Measurements from ENCODE around the gene ERVK3-1. TPM values are rescaled to one million over a fixed set of nuclear protein-coding genes. Genes with fewer than 3 reads are reported as not detected.

The ERVK3-1 gene
- polyA plus RNA-seq, 1 of the 3 experiments (the other 2 are of a cell fraction): 69.4 TPM

DNA sequence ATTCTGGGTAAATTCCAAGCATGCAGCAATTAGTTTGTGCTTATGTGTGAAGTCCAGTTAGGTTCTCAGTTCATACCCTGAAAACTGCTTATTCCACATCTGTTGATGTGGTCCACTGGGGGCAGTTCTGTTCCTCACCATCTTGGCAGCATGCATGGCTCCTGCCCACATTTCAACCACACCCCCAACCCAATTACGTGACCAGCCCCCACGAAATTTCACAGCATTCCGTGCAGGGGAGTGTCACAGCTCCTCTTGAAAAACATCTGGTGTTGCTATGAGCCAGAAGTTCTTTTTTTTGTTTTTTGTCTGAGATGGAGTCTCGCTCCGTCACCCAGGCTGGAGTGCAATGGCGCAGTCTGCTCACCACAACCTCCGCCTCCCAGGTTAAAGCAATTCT, 9.1 kb upstream of the ERVK3-1 start:
- peaks cover 22% of the 10 kb centered on the region for H3K79me2 ChIP-seq (ENCODE audit: insufficient read depth)
- CTCF ChIA-PET: interaction anchor here (0.6 kb wide), 1 partner anchor 21 kb away, joined by 3 read pairs; no protein-coding TSS in a partner anchor

DNA sequence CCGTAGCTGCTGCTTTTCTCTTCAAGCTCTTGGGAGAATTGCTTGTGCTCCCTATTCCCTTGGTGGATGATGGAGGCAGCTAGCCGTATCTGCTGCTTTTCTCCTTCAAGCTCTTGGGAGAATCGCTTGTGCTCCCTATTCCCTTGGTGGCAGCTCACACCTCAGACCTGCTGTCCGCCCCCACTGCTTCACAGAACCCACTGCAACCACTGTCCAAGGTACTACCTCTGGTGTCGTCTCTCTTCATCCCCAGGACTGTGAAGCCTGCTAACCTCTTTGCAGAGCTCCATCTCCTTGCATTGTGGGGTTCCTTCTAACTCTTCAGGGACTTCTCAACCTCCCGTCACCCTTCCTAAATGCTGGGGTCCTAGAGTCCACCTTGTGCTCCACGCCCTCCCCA, 4.6 kb upstream of the ERVK3-1 start:
- H3K9me2 ChIP-seq: no peaks in the 10 kb centered on the region
- no peak overlapping the region for H3K27ac ChIP-seq (ENCODE audit: low read depth in 2 of 2, low read length in 1 of 2)
- no peak overlapping the region for H3K4me3 ChIP-seq (ENCODE audit: low read depth in 2 of 2, low read length in 1 of 2)
- no peak for DNase-seq
- peaks cover 2% of the 10 kb centered on the region; the same call in 1 of the 2 replicates for H3K9me3 ChIP-seq
- peaks cover 34% of the 10 kb centered on the region for H3K79me2 ChIP-seq (ENCODE audit: insufficient read depth)
- 96% methylated on average over 7 of the region's 7 CpGs for WGBS (ENCODE audit: low lambda C conversion rate)
- POLR2A ChIA-PET: no interaction called here
- CTCF ChIA-PET: no interaction called here
- peaks cover 21% of the 10 kb centered on the region for H3F3A ChIP-seq (replicated peaks; ENCODE audit: insufficient read depth)
- peaks cover 22 to 53% of the 10 kb centered on the region in 2 experiments for H3K36me3 ChIP-seq (replicated peaks in 1 of 2; ENCODE audit: control insufficient read depth in 1 of 2, insufficient read depth in 2 of 2, low read length in 1 of 2)
- no peak overlapping the region for H3K9ac ChIP-seq
- H4K20me1 ChIP-seq (ENCODE audit: insufficient read depth): no peaks in the 10 kb centered on the region
- peaks cover 0 to 3% of the 10 kb centered on the region in 2 experiments; a peak in 2 of 4 replicates for H3K4me1 ChIP-seq (ENCODE audit: control insufficient read depth in 1 of 2, insufficient read depth in 2 of 2, low read depth in 1 of 2, low read length in 1 of 2)
- no peak overlapping the region for H3K4me2 ChIP-seq
- H3K27me3 ChIP-seq (ENCODE audit: insufficient read depth): no peaks in the 10 kb centered on the region
- no peak overlapping the region for H2AFZ ChIP-seq (ENCODE audit: low read depth)
- TF ChIP-seq MEF2A (IDR thresholded peaks at IDR 0.05; ENCODE audit: borderline replicate concordance, low read depth): no peak
- TF ChIP-seq TAF1 (IDR thresholded peaks at IDR 0.05; ENCODE audit: borderline replicate concordance, low read depth, low read length): no peak
- TF ChIP-seq TEAD4 (IDR thresholded peaks at IDR 0.05; ENCODE audit: borderline replicate concordance, insufficient read depth): no peak
- TF ChIP-seq, protein P1, sequence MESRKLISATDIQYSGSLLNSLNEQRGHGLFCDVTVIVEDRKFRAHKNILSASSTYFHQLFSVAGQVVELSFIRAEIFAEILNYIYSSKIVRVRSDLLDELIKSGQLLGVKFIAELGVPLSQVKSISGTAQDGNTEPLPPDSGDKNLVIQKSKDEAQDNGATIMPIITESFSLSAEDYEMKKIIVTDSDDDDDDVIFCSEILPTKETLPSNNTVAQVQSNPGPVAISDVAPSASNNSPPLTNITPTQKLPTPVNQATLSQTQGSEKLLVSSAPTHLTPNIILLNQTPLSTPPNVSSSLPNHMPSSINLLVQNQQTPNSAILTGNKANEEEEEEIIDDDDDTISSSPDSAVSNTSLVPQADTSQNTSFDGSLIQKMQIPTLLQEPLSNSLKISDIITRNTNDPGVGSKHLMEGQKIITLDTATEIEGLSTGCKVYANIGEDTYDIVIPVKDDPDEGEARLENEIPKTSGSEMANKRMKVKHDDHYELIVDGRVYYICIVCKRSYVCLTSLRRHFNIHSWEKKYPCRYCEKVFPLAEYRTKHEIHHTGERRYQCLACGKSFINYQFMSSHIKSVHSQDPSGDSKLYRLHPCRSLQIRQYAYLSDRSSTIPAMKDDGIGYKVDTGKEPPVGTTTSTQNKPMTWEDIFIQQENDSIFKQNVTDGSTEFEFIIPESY (IDR thresholded peaks at IDR 0.05; ENCODE audit: borderline replicate concordance, low read depth): no peak
- peak; percentile 17; the same call in 1 of the 2 replicates for TF ChIP-seq REST (IDR thresholded peaks at IDR 0.05; ENCODE audit: low read depth, low read length)
- TF ChIP-seq IRF3 (IDR thresholded peaks at IDR 0.05; ENCODE audit: low read depth, low read length): no peak

More for the DNA sequence above, 9.1 kb upstream of the ERVK3-1 start:
- Histone ChIP-seq H3K36me3 (replicated peaks in 1 of 2; ENCODE audit: control insufficient read depth in 1 of 2, insufficient read depth in 2 of 2, low read length in 1 of 2) (peaks cover 46 to 82% of the 10 kb centered on the region in 2 experiments), H3K4me1 (ENCODE audit: control insufficient read depth in 1 of 2, insufficient read depth in 2 of 2, low read depth in 1 of 2, low read length in 1 of 2) (no peaks in the 10 kb centered on the region), H2AFZ (ENCODE audit: low read depth) (no peak overlapping the region), H3K9ac (no peak overlapping the region), H3F3A (replicated peaks; ENCODE audit: insufficient read depth) (no peaks in the 10 kb centered on the region), H3K27ac (ENCODE audit: low read depth in 2 of 2, low read length in 1 of 2) (no peak overlapping the region), H4K20me1 (ENCODE audit: insufficient read depth) (no peaks in the 10 kb centered on the region), H3K4me2 (no peak overlapping the region), H3K9me3 (peaks cover 7% of the 10 kb centered on the region; the same call in 1 of the 2 replicates), H3K9me2 (no peaks in the 10 kb centered on the region), H3K27me3 (ENCODE audit: insufficient read depth) (no peaks in the 10 kb centered on the region), H3K4me3 (ENCODE audit: low read depth in 2 of 2, low read length in 1 of 2) (no peak overlapping the region)
- WGBS (ENCODE audit: low lambda C conversion rate): 88% methylated on average over 7 of the region's 7 CpGs
- POLR2A ChIA-PET: no interaction called here
- TF ChIP-seq ELF1 (IDR thresholded peaks at IDR 0.05): no peak
- TF ChIP-seq PBX3 (IDR thresholded peaks at IDR 0.05): no peak
- no peak for TF ChIP-seq GABPA (IDR thresholded peaks at IDR 0.05; ENCODE audit: low read depth)
- TF ChIP-seq JUND (IDR thresholded peaks at IDR 0.05): no peak
- TF ChIP-seq, protein P1 (IDR thresholded peaks at IDR 0.05; ENCODE audit: borderline replicate concordance, low read depth): no peak
- no peak for TF ChIP-seq GATA2 (CRISPR knock-in tag; IDR thresholded peaks at IDR 0.05)
- TF ChIP-seq TAF1 (IDR thresholded peaks at IDR 0.05; ENCODE audit: borderline replicate concordance, low read depth, low read length): no peak
- no peak for TF ChIP-seq RCOR1 (IDR thresholded peaks at IDR 0.05; ENCODE audit: low read length)
- TF ChIP-seq EZH2phosphoT487 (IDR thresholded peaks at IDR 0.05; ENCODE audit: borderline replicate concordance, low read depth): no peak
- TF ChIP-seq FOXJ3 (CRISPR knock-in tag; IDR thresholded peaks at IDR 0.05): no peak
- no peak for TF ChIP-seq EP300 (IDR thresholded peaks at IDR 0.05; ENCODE audit: borderline replicate concordance in 1 of 2, low read depth in 1 of 2, low read length in 1 of 2)
- TF ChIP-seq RXRA (IDR thresholded peaks at IDR 0.05; ENCODE audit: borderline replicate concordance, low read depth): no peak
- no peak for DNase-seq
